ENCODE data around the gene LPP. TPM values are rescaled to one million over a fixed set of nuclear protein-coding genes. Genes with fewer than 3 reads are reported as not detected.
A peak's percentile ranks its signal among the peaks of the same experiment; 100 is the strongest.

The LPP gene
- total and polyA plus RNA-seq, 2 donors (not counting 1 experiment from before 2014, with no cell fraction given): 7.6 to 81.7 TPM

- CTCF ChIA-PET: interaction anchor here (1.1 to 1.8 kb wide), 2 partner anchors 10 to 22 kb away, joined by 3 to 5 read pairs; no protein-coding TSS in a partner anchor
- POLR2A ChIA-PET: interaction anchor here (0.6 to 1.1 kb wide), 5 partner anchors 9 to 271 kb away, joined by 3 to 11 read pairs (median 4); no protein-coding TSS in a partner anchor
- peaks cover 26% of the 10 kb centered on the region for H3K79me2 ChIP-seq (ENCODE audit: control insufficient read depth, insufficient read depth, low read length)
- DNase-seq: no peak
- no peaks in the 10 kb centered on the region for H3K36me3 ChIP-seq (replicated peaks in 1 of 2; ENCODE audit: control extremely low read depth in 1 of 2, control insufficient read depth in 1 of 2, extremely low read depth in 1 of 2, insufficient read depth in 2 of 2, low read length in 1 of 2)
- 53% methylated on average over 4 of the region's 5 CpGs for WGBS (ENCODE audit: insufficient coverage)
- no peaks in the 10 kb centered on the region for H3K9me3 ChIP-seq (ENCODE audit: control extremely low read depth in 1 of 3, control insufficient read depth in 2 of 3, insufficient read depth in 1 of 3, low read length in 2 of 3)
- no peaks in the 10 kb centered on the region for H3K27me3 ChIP-seq (replicated peaks in 1 of 4; ENCODE audit: control extremely low read depth in 1 of 4, control insufficient read depth in 3 of 4, insufficient read depth in 4 of 4, low read length in 3 of 4)
- Mint-ChIP-seq H3K4me1 (peaks cover 81% of the 10 kb centered on the region), H3K9me3 (ENCODE audit: insufficient read depth) (no peaks in the 10 kb centered on the region), H3K27ac (peak overlapping the region; percentile 98), H3K27me3 (no peaks in the 10 kb centered on the region), H3K4me3 (peak overlapping the region; percentile 81)
- TF ChIP-seq EZH2 (IDR thresholded peaks at IDR 0.05; ENCODE audit: borderline replicate concordance, insufficient read depth, low read depth, low read length, poor library complexity, severe bottlenecking) (no peak), CTCF (IDR thresholded peaks at IDR 0.05) (no peak)
- peak overlapping the region; percentile 79 for H3K4me2 ChIP-seq (replicated peaks; ENCODE audit: low read depth, low read length, poor library complexity, severe bottlenecking)
- H3K27ac ChIP-seq (ENCODE audit: low read length in 2 of 2): peak overlapping the region; percentile 95 to 99
- H3K9ac ChIP-seq (ENCODE audit: low read length): peak overlapping the region; percentile 65
- ATAC-seq (ENCODE audit: low read depth): peak; percentile 31
- H4K20me1 ChIP-seq (ENCODE audit: control insufficient read depth, insufficient read depth, low read length, poor library complexity, severe bottlenecking): no peaks in the 10 kb centered on the region
- H2AFZ ChIP-seq (ENCODE audit: insufficient read depth, low read depth, low read length, poor library complexity, severe bottlenecking): peak overlapping the region; percentile 62
- peaks cover 60 to 84% of the 10 kb centered on the region in 2 donors for H3K4me1 ChIP-seq (ENCODE audit: control insufficient read depth in 2 of 2, insufficient read depth in 2 of 2, low read length in 2 of 2)
- peak overlapping the region in 3 of 5 experiments; percentile 14 to 39 (median 25) for H3K4me3 ChIP-seq (ENCODE audit: control extremely low read depth in 1 of 5, extremely low read depth in 1 of 5, insufficient read depth in 1 of 5, low read depth in 2 of 5, low read length in 4 of 5)
- intact Hi-C loops (cut with micrococcal nuclease): loop anchor here (1.0 to 5.0 kb wide), 2 partner anchors 11 to 281 kb away; partner anchors contain the start of gene LPP
Measured at GRCh38 chr3:188433521-188434150, 279.7 kb downstream of the LPP start.

GRCh38 chr3:188434594-188434993 is 280.6 kb downstream of the LPP start:
- peak overlapping the region; percentile 64 for H3K27ac Mint-ChIP-seq
- ATAC-seq (ENCODE audit: low read depth): no peak
- H2AFZ ChIP-seq (ENCODE audit: insufficient read depth, low read depth, low read length, poor library complexity, severe bottlenecking): no peak overlapping the region
- H3K9ac ChIP-seq (ENCODE audit: low read length): no peak overlapping the region
- H3K79me2 ChIP-seq (ENCODE audit: control insufficient read depth, insufficient read depth, low read length): peaks cover 20% of the 10 kb centered on the region
- intact Hi-C loops (cut with micrococcal nuclease): loop anchor here (5.0 kb wide), 1 partner anchor 282 kb away; the partner anchor contains the start of gene LPP
- CTCF ChIA-PET: interaction anchor here (0.7 to 1.9 kb wide), 3 partner anchors 19 to 37 kb away, joined by 3 to 4 read pairs (median 3); no protein-coding TSS in a partner anchor
- H3K4me2 ChIP-seq (replicated peaks; ENCODE audit: low read depth, low read length, poor library complexity, severe bottlenecking): peak overlapping the region; percentile 9
- peaks cover 63 to 83% of the 10 kb centered on the region in 2 donors for H3K4me1 ChIP-seq (ENCODE audit: control insufficient read depth in 2 of 2, insufficient read depth in 2 of 2, low read length in 2 of 2)
- no peak overlapping the region for H3K4me3 ChIP-seq (ENCODE audit: control extremely low read depth in 1 of 5, extremely low read depth in 1 of 5, insufficient read depth in 1 of 5, low read depth in 2 of 5, low read length in 4 of 5)
- no peaks in the 10 kb centered on the region for H3K27me3 Mint-ChIP-seq
- no peaks in the 10 kb centered on the region for H4K20me1 ChIP-seq (ENCODE audit: control insufficient read depth, insufficient read depth, low read length, poor library complexity, severe bottlenecking)
- POLR2A ChIA-PET: no interaction called here
- H3K9me3 Mint-ChIP-seq (ENCODE audit: insufficient read depth): no peaks in the 10 kb centered on the region
- H3K4me1 Mint-ChIP-seq: peaks cover 83% of the 10 kb centered on the region
- no peaks in the 10 kb centered on the region for H3K36me3 ChIP-seq (replicated peaks in 1 of 2; ENCODE audit: control extremely low read depth in 1 of 2, control insufficient read depth in 1 of 2, extremely low read depth in 1 of 2, insufficient read depth in 2 of 2, low read length in 1 of 2)
- DNase-seq: no peak
- 93% methylated on average over 3 of the region's 3 CpGs for WGBS (ENCODE audit: insufficient coverage)
- H3K4me3 Mint-ChIP-seq: no peak overlapping the region
- H3K27me3 ChIP-seq (replicated peaks in 1 of 4; ENCODE audit: control extremely low read depth in 1 of 4, control insufficient read depth in 3 of 4, insufficient read depth in 4 of 4, low read length in 3 of 4): no peaks in the 10 kb centered on the region
- TF ChIP-seq EZH2 (IDR thresholded peaks at IDR 0.05; ENCODE audit: borderline replicate concordance, insufficient read depth, low read depth, low read length, poor library complexity, severe bottlenecking) (no peak), CTCF (IDR thresholded peaks at IDR 0.05) (no peak)
- no peaks in the 10 kb centered on the region for H3K9me3 ChIP-seq (ENCODE audit: control extremely low read depth in 1 of 3, control insufficient read depth in 2 of 3, insufficient read depth in 1 of 3, low read length in 2 of 3)
- peak overlapping the region; percentile 95 to 99 for H3K27ac ChIP-seq (ENCODE audit: low read length in 2 of 2)
